GM12891 (cell line): ENCODE measurements around the gene LMNTD1.

Experiments used
- PAX5 ChIP-seq: IDR thresholded peaks from 2 replicates; pipeline ENCODE4 v1.6.1; 2011; ENCODE audit warnings: low read length, moderate library complexity, mild to moderate bottlenecking; ENCODE audit not compliant: insufficient read depth, severe bottlenecking
- POLR2A ChIP-seq: IDR thresholded peaks from 2 replicates; pipeline ENCODE4 v1.6.1; 2011; ENCODE audit warnings: low read depth, low read length, control low read depth
- POLR2AphosphoS5 ChIP-seq: IDR thresholded peaks from 2 replicates; pipeline ENCODE4 v1.6.1; 2011; ENCODE audit warnings: low read depth, low read length, control low read depth
- SPI1 ChIP-seq: IDR thresholded peaks from 2 replicates; pipeline ENCODE4 v1.6.1; 2011; ENCODE audit warnings: low read depth, low read length, control low read depth
- TAF1 ChIP-seq: IDR thresholded peaks from 2 replicates; pipeline ENCODE4 v1.6.1; 2011; ENCODE audit warnings: low read depth, low read length, control low read depth

- no peak for TF ChIP-seq POLR2A
- no peak for TF ChIP-seq POLR2AphosphoS5
- TF ChIP-seq TAF1 = no peak
- no peak for TF ChIP-seq PAX5
- TF ChIP-seq SPI1 = no peak
Measured at GRCh38 chr12:25495331-25496097, 57.6 kb downstream of the LMNTD1 start.
